Neural crest cell (in vitro differentiated cells): Measurements from ENCODE around the gene WDR86. TPM values are rescaled to one million over a fixed set of nuclear protein-coding genes. Genes with fewer than 3 reads are reported as not detected.

Experiments used
- DNase-seq: peaks from one replicate; pipeline ENCODE4 v3.0.0; 2021; ENCODE audit warnings: low read depth, mixed read lengths, low spot score
- H3K27ac Mint-ChIP-seq: one replicate; pipeline ENCODE4 v1.8.0; 2021; ENCODE audit warnings: mild to moderate bottlenecking, mixed read lengths; ENCODE audit not compliant: unreplicated experiment
- H3K27me3 Mint-ChIP-seq: 2 replicates; pipeline ENCODE4 v1.8.0; 2021; ENCODE audit warnings: low read depth, mild to moderate bottlenecking, mixed read lengths
- H3K36me3 Mint-ChIP-seq: 2 replicates; pipeline ENCODE4 v1.8.0; 2021; ENCODE audit warnings: low read depth, mild to moderate bottlenecking, mixed read lengths
- H3K4me1 Mint-ChIP-seq: 2 replicates; pipeline ENCODE4 v1.8.0; 2021; ENCODE audit warnings: mixed read lengths
- H3K4me3 Mint-ChIP-seq: one replicate; pipeline ENCODE4 v1.8.0; 2021; ENCODE audit warnings: mild to moderate bottlenecking, mixed read lengths
- H3K9me3 Mint-ChIP-seq: 2 replicates; pipeline ENCODE4 v1.8.0; 2021; ENCODE audit warnings: mixed read lengths
- CTCF ChIP-seq: fragments of 200-600 bp; sonication (generic); conservative IDR thresholded peaks from 2 replicates; pipeline ENCODE4 v1.5.0; 2021; ENCODE audit warnings: antibody characterized with exemption, mild to moderate bottlenecking
- total RNA-seq: library from RNA; stranded (reverse); gene quantifications from 2 replicates; pipeline ENCODE4 v1.2.1, GENCODE V29; 2021

WDR86 gene
- total RNA-seq, 1 donor from 2014 or later, result 29.8 TPM

GRCh38 chr7:151454932-151455530 lies 45.2 kb upstream of the WDR86 start:
- DNase-seq, result no peak
- no peaks in the 10 kb centered on the region for H3K9me3 Mint-ChIP-seq
- no peaks in the 10 kb centered on the region for H3K27me3 Mint-ChIP-seq
- H3K36me3 Mint-ChIP-seq, result no peaks in the 10 kb centered on the region
- H3K4me1 Mint-ChIP-seq, result peaks cover 21% of the 10 kb centered on the region
- H3K27ac Mint-ChIP-seq, result peak overlapping the region; percentile 14
- no peak for TF ChIP-seq CTCF
- H3K4me3 Mint-ChIP-seq, result no peak overlapping the region

- no peaks in the 10 kb centered on the region for H3K9me3 Mint-ChIP-seq
- peaks cover 17% of the 10 kb centered on the region for H3K4me1 Mint-ChIP-seq
These were observed 44.5 kb upstream of the WDR86 start for GRCh38 chr7:151454305-151454704.

GRCh38 chr7:151453326-151453791 lies 43.5 kb upstream of the WDR86 start:
- Mint-ChIP-seq H3K27ac (no peak overlapping the region), H3K9me3 (no peaks in the 10 kb centered on the region), H3K27me3 (no peaks in the 10 kb centered on the region), H3K4me1 (peaks cover 14% of the 10 kb centered on the region), H3K36me3 (no peaks in the 10 kb centered on the region), H3K4me3 (no peak overlapping the region)
- DNase-seq, result no peak
- no peak for TF ChIP-seq CTCF

More at GRCh38 chr7:151454305-151454704, 44.5 kb upstream of the WDR86 start:
- Mint-ChIP-seq H3K36me3 (no peaks in the 10 kb centered on the region), H3K4me3 (no peak overlapping the region), H3K27me3 (no peaks in the 10 kb centered on the region), H3K27ac (peak overlapping the region; percentile 14)
- TF ChIP-seq CTCF, result no peak
- DNase-seq, result no peak

GRCh38 chr7:151452680-151453325 lies 43.0 kb upstream of the WDR86 start:
- no peaks in the 10 kb centered on the region for H3K27me3 Mint-ChIP-seq
- no peak for DNase-seq
- H3K27ac Mint-ChIP-seq, result no peak overlapping the region
- no peak overlapping the region for H3K4me3 Mint-ChIP-seq
- peaks cover 12% of the 10 kb centered on the region for H3K4me1 Mint-ChIP-seq
- no peaks in the 10 kb centered on the region for H3K9me3 Mint-ChIP-seq
- TF ChIP-seq CTCF, result no peak
- no peaks in the 10 kb centered on the region for H3K36me3 Mint-ChIP-seq

- H3K27me3 Mint-ChIP-seq, result peaks cover 2% of the 10 kb centered on the region
- TF ChIP-seq CTCF, result no peak
- H3K9me3 Mint-ChIP-seq, result no peaks in the 10 kb centered on the region
- peaks cover 3% of the 10 kb centered on the region for H3K4me1 Mint-ChIP-seq
- H3K36me3 Mint-ChIP-seq, result no peaks in the 10 kb centered on the region
- no peak overlapping the region for H3K4me3 Mint-ChIP-seq
- no peak for DNase-seq
- H3K27ac Mint-ChIP-seq, result peak overlapping the region; percentile 72
These were observed 42.1 kb upstream of the WDR86 start for GRCh38 chr7:151451626-151452571.
